A549 treated with dexamethasone at 1 μM for 4 hours (cell line): ENCODE results near the gene DTWD1. TPM values are rescaled to one million over a fixed set of nuclear protein-coding genes. Genes with fewer than 3 reads are reported as not detected.

Experiments used
- total RNA-seq: library from RNA; stranded (reverse); fragments of 200-300 nt; extraction: Qiagen RNA extraction; gene quantifications from 5 replicates; pipeline ENCODE4 v1.2.3, GENCODE V29; 2022

Gene DTWD1
- total RNA-seq, result 18.7 to 21.0 TPM (median 19.0 TPM) in 5 replicates

GRCh38 chr15:49620658-49621368, at the start of gene DTWD1, which contains the start of gene FAM227B:
DTWD1 (plus strand) TSS chr15:49621048; CDS start chr15:49625168, 4,120 bp downstream.
FAM227B (minus strand) TSS chr15:49620818; CDS start chr15:49615171, 5,647 bp downstream.

Other genes starting within 250 kb of the DTWD1 start
- gene FGF7, start 197.8 kb upstream of the DTWD1 start, total RNA-seq, result 0.07 TPM in 1 of 5 replicates, not detected in the others
- 0.77 to 1.4 TPM (median 1.2 TPM) in 5 replicates for gene FAM227B, start 230 bp upstream of the DTWD1 start, total RNA-seq